ENCODE measurements around the gene PCSK1.

Gene PCSK1

DNA sequence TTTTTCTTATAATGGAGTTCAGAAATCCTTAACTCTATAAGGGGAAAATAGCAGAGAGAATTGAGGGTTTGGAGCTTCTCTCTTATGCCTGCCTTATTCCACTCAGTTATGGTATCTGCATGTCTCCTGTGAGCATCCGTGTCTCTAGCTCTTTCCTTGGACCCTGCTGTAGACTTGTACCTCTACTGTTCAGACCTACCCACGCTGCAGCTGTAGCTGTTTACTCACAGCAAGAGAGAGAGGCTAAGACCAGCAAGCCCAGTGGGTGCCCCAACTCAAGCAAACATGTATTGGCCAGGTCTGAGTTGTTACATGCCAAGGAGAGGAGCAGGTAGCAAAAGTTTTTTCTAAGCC lies 7.1 kb upstream of the PCSK1 start:
- Mint-ChIP-seq H3K4me1 (ENCODE audit: low read depth) (peaks cover 10% of the 10 kb centered on the region), H3K9me3 (no peaks in the 10 kb centered on the region), H3K4me3 (no peak overlapping the region), H3K27me3 (ENCODE audit: low read depth) (peaks cover 47% of the 10 kb centered on the region), H3K27ac (no peak overlapping the region), H3K36me3 (ENCODE audit: low read depth) (no peaks in the 10 kb centered on the region)

- Mint-ChIP-seq H3K4me1 (ENCODE audit: low read depth) (peaks cover 10% of the 10 kb centered on the region), H3K27me3 (ENCODE audit: low read depth) (peaks cover 52% of the 10 kb centered on the region), H3K36me3 (ENCODE audit: low read depth) (no peaks in the 10 kb centered on the region)
Measured at GRCh38 chr5:96439477-96440184, 6.6 kb upstream of the PCSK1 start.

DNA sequence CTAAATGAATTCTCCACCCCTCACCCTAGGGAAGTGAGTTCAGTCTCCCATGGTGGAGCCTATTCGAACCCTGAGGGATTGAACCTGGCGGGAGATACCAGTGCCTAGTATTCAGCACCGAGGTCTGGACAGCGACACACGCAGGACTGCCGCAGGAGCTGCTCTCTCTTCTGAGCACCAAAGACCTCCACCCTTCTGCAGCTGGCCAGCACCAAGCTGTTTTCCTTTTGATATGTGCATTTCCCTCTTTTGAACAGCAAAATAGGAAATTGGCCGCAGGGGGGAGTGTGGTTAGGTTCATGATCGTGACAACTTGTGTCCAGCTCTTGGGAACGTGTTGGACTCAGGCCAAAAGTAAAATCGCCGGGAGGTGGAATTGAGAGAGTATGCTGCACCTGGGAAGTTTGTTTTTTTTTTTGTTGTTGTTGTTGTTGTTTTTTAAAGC lies 1.2 kb upstream of the PCSK1 start:
- H3K36me3 Mint-ChIP-seq (ENCODE audit: low read depth), result no peaks in the 10 kb centered on the region
- no peak overlapping the region for H3K27ac Mint-ChIP-seq
- peaks cover 3% of the 10 kb centered on the region for H3K9me3 Mint-ChIP-seq
- no peak overlapping the region for H3K4me3 Mint-ChIP-seq
- H3K27me3 Mint-ChIP-seq (ENCODE audit: low read depth), result peaks cover 76% of the 10 kb centered on the region
- H3K4me1 Mint-ChIP-seq (ENCODE audit: low read depth), result peaks cover 2% of the 10 kb centered on the region

More at GRCh38 chr5:96439477-96440184, 6.6 kb upstream of the PCSK1 start:
- no peak overlapping the region for H3K27ac Mint-ChIP-seq
- no peaks in the 10 kb centered on the region for H3K9me3 Mint-ChIP-seq
- H3K4me3 Mint-ChIP-seq, result no peak overlapping the region

DNA sequence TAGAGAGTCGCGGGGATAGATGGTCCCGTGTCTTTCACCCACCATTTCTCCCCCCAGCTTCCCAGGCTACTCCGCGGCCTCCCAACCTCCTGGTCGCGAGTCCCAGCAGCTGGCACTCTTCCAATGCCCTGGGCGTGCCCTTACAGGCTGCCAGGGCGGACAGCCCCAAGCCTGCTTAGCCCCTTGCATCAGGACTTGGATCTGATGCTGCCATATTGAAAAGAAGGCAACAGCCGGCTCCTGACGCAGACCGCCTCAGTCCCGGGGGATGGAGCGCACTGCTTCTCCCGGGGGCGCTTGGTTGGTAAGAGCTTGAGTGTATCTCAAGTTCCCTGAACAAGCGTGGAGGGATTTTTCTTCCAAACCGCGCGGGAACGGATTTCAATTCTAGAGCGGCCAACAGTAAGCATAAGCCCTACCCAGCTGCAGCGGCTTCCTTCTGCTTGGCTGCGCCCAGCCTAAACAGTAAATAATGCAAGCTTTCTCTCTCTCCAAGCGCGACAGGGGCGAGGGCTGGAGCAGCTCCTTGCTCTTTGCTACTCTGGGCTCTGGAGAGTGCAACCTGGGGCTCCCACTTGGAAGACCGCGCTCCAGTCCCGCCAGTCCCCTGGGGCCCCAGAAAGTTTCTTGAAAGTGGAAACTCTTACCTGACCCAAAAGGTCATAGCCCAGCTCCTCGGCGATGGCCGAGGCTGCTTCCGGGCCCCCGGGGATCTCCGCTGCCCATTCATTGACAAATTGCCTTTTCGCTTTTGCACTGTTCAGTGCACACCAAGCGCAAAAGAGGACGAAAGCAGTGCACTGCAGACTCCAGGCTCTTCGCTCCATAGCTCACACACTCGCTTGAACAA lies 607 bp downstream of the PCSK1 start:
- H3K4me3 Mint-ChIP-seq, result no peak overlapping the region

GRCh38 chr5:96431376-96432187 lies 1.5 kb downstream of the PCSK1 start:
- Mint-ChIP-seq H3K4me3 (no peak overlapping the region), H3K4me1 (ENCODE audit: low read depth) (no peaks in the 10 kb centered on the region), H3K27me3 (ENCODE audit: low read depth) (peaks cover 68% of the 10 kb centered on the region), H3K9me3 (peaks cover 3% of the 10 kb centered on the region), H3K27ac (no peak overlapping the region), H3K36me3 (ENCODE audit: low read depth) (no peaks in the 10 kb centered on the region)

More for the DNA sequence above, 607 bp downstream of the PCSK1 start:
- H3K27me3 Mint-ChIP-seq (ENCODE audit: low read depth), result peaks cover 70% of the 10 kb centered on the region
- H3K4me1 Mint-ChIP-seq (ENCODE audit: low read depth), result no peaks in the 10 kb centered on the region
- no peaks in the 10 kb centered on the region for H3K36me3 Mint-ChIP-seq (ENCODE audit: low read depth)
- peaks cover 3% of the 10 kb centered on the region for H3K9me3 Mint-ChIP-seq
- no peak overlapping the region for H3K27ac Mint-ChIP-seq

DNA sequence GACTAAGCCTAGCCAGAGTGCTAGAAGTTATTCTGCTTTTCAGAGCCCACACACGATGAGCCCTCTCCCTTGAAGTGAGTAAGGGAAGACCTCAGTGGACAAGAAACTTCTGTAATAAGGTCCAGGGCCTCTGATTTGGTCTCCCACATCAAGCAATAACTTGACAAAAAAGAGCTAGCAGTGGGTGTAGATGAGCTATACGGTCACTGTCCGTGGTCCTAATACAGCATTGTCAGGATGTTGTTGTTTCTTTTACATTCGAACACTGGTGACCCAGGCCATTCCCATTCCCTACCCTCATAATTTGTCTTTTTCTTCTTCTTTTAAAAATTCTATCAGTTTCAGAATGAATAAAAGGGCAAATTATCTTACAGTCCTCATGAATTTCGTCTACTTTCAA lies 5.2 kb downstream of the PCSK1 start:
- Mint-ChIP-seq H3K27me3 (ENCODE audit: low read depth) (peaks cover 41% of the 10 kb centered on the region), H3K9me3 (peaks cover 2% of the 10 kb centered on the region), H3K36me3 (ENCODE audit: low read depth) (no peaks in the 10 kb centered on the region), H3K4me3 (no peak overlapping the region), H3K27ac (no peak overlapping the region), H3K4me1 (ENCODE audit: low read depth) (no peaks in the 10 kb centered on the region)

- Mint-ChIP-seq H3K27me3 (ENCODE audit: low read depth) (peaks cover 34% of the 10 kb centered on the region), H3K9me3 (no peaks in the 10 kb centered on the region), H3K27ac (no peak overlapping the region), H3K4me1 (ENCODE audit: low read depth) (no peaks in the 10 kb centered on the region), H3K36me3 (ENCODE audit: low read depth) (no peaks in the 10 kb centered on the region), H3K4me3 (no peak overlapping the region)
Measured at GRCh38 chr5:96426831-96427230, 6.2 kb downstream of the PCSK1 start.

- H3K4me1 Mint-ChIP-seq (ENCODE audit: low read depth), result no peaks in the 10 kb centered on the region
- H3K27ac Mint-ChIP-seq, result no peak overlapping the region
- H3K9me3 Mint-ChIP-seq, result no peaks in the 10 kb centered on the region
- H3K27me3 Mint-ChIP-seq (ENCODE audit: low read depth), result peaks cover 30% of the 10 kb centered on the region
- no peak overlapping the region for H3K4me3 Mint-ChIP-seq
- no peaks in the 10 kb centered on the region for H3K36me3 Mint-ChIP-seq (ENCODE audit: low read depth)
Measured at GRCh38 chr5:96425443-96425842, 7.6 kb downstream of the PCSK1 start.

DNA sequence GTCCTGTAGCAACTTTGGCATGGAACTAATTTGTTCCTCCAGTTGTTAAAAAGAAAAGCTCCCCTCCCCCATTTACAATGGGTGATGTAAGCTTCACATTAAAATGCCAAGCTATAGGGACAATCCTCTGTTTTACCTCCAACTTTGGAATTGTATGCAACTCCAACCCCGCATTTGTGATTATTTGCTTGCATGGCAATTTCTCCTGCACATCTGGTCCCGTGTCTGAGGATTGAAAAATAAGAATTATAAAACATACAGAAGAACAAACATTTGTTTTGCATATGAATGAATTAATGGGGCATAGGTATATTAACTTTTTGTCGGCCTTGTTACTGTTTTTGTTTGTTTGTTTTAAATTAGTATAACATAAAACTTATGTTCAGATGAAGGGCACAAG lies 17.2 kb downstream of the PCSK1 start:
- no peaks in the 10 kb centered on the region for H3K36me3 Mint-ChIP-seq (ENCODE audit: low read depth)
- H3K27ac Mint-ChIP-seq, result no peak overlapping the region
- peaks cover 22% of the 10 kb centered on the region for H3K27me3 Mint-ChIP-seq (ENCODE audit: low read depth)
- no peaks in the 10 kb centered on the region for H3K9me3 Mint-ChIP-seq
- H3K4me1 Mint-ChIP-seq (ENCODE audit: low read depth), result no peaks in the 10 kb centered on the region
- H3K4me3 Mint-ChIP-seq, result no peak overlapping the region

DNA sequence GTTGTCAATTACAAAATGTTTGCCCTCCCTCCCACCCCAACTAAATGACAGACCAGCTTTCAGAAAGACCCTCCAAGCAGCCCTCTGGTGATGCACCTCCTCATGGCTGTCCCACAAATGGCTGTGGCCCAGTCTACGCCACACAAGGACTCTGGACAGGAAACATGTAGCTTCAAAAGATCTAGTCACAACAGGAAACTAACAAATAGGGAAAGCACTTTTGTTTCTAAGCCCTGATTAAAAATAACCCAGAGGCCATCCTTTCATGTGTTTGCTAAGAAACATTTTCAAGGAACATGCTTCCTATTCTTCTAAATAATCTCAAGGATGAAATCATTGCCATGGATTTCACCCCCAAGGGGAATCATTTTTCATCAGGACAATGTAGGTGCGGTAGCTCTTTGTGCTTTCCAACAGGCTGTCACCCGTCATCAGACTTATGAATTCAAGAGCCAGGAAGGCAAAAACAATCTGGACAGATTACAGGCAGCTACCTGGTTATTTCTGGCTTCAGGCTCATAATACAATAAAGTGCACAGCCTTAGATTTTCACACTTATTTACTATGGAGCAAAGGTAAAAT lies 20.1 kb downstream of the PCSK1 start:
- Mint-ChIP-seq H3K27ac (no peak overlapping the region), H3K4me1 (ENCODE audit: low read depth) (no peaks in the 10 kb centered on the region), H3K36me3 (ENCODE audit: low read depth) (no peaks in the 10 kb centered on the region), H3K27me3 (ENCODE audit: low read depth) (peaks cover 14% of the 10 kb centered on the region), H3K4me3 (no peak overlapping the region), H3K9me3 (no peaks in the 10 kb centered on the region)

DNA sequence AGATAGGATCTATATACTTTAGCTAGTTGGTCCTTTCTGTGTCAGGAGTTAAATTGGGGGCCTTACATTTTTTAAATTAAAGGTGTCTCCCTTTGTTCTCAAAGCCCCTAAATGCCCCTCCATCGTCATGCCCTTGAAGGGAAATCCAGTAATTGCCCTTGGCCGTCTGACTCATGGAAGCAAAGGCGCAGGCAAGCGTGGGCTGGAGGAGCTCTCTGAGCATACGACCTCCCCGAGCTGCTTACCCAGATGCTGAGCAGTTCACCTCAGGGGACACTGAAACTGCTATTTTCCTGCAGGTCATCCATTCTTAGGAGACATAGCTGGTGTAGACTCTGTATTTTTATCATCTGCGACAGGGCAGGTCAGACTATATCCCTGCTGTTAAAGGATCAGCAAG lies 23.0 kb downstream of the PCSK1 start:
- Mint-ChIP-seq H3K27ac (no peak overlapping the region), H3K4me1 (ENCODE audit: low read depth) (no peaks in the 10 kb centered on the region), H3K27me3 (ENCODE audit: low read depth) (peaks cover 6% of the 10 kb centered on the region), H3K36me3 (ENCODE audit: low read depth) (no peaks in the 10 kb centered on the region), H3K4me3 (no peak overlapping the region), H3K9me3 (no peaks in the 10 kb centered on the region)

DNA sequence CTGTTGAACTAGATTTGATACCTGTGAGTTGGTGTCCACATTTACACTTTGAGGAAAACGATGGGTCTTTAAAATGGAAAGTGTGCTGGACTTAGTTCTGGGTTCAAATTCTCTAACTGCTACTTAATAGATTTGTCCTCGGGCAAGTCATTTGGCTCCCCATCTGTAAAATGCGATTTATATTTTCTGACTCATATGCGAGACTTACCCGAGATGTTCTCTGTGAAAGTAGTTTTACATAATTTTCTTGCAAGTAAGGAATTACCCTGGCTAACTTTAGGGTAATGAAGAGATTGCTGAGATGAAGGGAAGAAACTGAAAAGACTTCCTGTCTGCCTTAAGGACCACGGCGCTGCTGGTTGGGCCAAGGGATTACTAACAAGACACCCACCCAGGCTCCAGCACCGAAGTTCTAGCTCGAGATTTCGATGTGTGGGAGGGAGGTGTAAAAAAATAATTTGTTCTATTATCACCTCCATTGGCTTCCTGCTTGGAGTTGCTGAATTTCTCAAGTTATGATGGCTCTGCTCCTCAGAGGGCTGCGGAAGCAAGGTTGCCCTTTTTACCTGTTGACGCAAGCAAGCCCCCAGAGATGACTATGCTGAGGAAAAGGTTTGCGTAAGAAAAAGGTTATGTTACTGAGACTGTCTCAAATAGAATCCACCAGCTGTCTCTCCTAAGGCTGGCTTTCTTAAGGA lies 24.1 kb downstream of the PCSK1 start:
- no peaks in the 10 kb centered on the region for H3K4me1 Mint-ChIP-seq (ENCODE audit: low read depth)
- H3K27me3 Mint-ChIP-seq (ENCODE audit: low read depth), result peaks cover 9% of the 10 kb centered on the region
- no peaks in the 10 kb centered on the region for H3K36me3 Mint-ChIP-seq (ENCODE audit: low read depth)
- no peak overlapping the region for H3K4me3 Mint-ChIP-seq
- H3K9me3 Mint-ChIP-seq, result no peaks in the 10 kb centered on the region
- no peak overlapping the region for H3K27ac Mint-ChIP-seq

GRCh38 chr5:96408210-96408777 lies 24.8 kb downstream of the PCSK1 start:
- Mint-ChIP-seq H3K27me3 (ENCODE audit: low read depth) (peaks cover 9% of the 10 kb centered on the region), H3K4me3 (no peak overlapping the region), H3K36me3 (ENCODE audit: low read depth) (no peaks in the 10 kb centered on the region), H3K9me3 (no peaks in the 10 kb centered on the region), H3K27ac (no peak overlapping the region), H3K4me1 (ENCODE audit: low read depth) (no peaks in the 10 kb centered on the region)

All from T-helper 1 cell treated with Interleukin-12 subunit alpha and Interleukin-12 subunit beta and Interleukin-4 antibody, amounts not matched to agents 30 μg/mL and 1 μg/mL, for 36 hours (primary cell).